ENCODE measurements around the gene ZNF526.

The ZNF526 gene, protein sequence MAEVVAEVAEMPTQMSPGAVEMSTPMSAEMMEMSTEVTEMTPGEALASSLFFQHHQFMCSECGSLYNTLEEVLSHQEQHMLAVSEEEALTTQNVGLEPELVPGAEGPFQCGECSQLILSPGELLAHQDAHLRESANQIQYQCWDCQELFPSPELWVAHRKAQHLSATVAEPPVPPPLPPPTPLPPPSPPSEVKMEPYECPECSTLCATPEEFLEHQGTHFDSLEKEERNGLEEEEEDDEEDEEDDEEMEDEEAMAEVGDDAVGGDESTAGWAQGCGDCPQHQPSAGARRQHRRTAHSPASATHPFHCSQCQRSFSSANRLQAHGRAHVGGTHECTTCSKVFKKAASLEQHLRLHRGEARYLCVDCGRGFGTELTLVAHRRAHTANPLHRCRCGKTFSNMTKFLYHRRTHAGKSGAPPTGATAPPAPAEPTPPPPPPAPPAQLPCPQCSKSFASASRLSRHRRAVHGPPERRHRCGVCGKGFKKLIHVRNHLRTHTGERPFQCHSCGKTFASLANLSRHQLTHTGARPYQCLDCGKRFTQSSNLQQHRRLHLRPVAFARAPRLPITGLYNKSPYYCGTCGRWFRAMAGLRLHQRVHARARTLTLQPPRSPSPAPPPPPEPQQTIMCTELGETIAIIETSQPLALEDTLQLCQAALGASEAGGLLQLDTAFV

DNA sequence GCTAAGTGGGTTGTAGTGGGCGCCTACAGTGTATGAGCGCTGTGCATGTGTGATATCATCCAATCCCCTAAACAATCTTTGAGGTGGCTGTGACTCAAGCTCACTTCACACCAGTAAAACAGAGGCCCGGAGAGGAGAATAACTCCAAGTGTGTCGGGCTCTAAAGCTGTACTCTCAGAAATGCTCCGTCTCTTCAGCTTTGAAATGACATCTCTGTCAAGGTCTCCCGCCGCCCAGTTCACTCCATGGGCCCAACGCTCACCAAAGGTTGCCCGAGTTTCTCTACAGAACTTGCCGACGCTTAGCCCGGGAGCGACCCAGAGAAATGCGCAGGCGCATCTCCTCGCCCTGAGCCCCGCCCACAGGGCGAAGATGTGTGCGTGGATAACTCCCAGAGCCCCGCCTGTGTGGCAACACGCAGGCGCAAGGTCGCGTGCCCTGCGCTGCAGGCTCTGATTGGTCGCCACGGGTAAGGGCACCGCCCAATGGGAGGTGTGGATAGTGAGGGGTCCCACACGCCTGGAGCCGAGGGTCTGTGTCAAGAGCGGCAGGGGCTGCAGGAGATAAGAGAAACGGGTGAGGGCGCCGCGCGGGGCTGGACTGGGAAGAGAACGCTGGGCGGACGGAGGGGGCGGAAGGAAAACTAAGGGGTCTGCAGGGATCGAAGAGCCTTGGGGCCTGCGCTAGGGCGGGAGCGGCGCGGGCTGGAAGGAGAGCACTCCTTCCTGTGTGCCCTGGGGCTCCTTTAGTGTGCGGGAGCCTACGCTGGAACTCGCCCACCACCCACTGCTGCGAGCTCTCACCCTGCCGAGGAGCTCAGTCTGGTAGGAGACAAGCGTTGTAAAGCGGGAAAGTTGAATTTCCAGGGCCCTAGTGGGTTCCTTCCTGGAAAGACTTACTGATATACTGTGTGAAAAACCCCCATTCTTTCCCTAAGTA is at the start of gene ZNF526:
Gene ZNF526 (plus strand): TSS at position 501 of the 939 bp plus-strand sequence. CDS start 4,092 bp downstream, outside the sequence.
- DNase-seq = peak; percentile 98

DNA sequence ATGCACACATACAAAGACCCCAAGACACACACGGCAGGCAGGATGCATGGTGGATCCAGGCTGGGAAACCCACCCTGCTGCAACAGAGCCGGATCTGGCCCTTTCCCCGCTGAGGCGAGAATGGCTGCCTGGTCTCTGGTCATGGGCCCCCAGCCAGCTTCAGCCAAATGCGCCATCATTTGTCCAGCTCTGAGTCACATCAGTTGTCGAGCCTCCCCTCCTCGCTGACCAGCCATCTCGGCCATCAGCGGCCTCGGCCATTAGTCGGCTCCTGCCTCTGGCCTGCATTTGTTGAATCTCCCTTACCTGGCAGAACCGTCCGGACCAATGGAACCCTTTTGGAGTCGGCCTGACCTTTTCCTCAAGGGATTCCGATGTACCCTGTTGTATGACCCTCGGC is 49.4 kb upstream of the ZNF526 start:
- no peak for DNase-seq

DNA sequence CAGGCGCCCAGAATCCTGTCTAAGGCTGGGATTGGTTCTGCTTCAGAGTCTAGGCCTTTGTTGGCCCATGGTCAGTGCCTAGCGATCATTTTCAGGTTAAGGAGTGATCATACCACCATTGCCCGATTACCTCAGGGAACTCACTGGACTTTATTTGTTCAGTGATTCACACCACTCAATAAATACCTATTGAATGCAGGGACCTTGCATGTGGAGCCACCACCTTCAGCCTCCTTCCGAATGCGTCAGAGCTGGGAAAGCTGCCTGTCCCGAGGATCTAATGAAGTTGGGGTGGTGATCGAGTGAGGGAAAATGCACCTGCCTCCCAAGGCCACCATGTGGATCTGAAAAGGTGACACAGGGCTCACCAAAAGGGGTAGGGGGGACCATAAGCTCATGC is 47.9 kb upstream of the ZNF526 start:
- no peak for DNase-seq

DNA sequence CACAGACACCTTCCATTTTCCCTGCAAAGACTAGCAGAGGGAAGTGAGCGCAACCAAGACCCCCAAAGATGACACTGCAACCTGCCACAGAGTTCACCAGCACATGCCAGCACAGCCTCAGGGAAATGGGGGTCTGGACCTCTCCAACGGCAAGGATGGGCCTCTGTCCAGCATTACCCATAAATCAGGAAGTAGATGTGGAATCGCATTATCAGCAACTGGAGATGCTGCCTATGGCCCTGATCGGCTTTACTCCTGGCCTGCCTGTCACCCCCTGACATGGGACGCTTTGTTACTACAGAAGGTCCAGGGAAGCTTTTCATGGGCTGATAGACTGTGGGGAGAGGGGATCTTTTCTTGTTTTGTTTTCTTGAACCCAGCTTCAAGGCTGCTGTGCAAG is 46.4 kb upstream of the ZNF526 start:
- no peak for DNase-seq

DNA sequence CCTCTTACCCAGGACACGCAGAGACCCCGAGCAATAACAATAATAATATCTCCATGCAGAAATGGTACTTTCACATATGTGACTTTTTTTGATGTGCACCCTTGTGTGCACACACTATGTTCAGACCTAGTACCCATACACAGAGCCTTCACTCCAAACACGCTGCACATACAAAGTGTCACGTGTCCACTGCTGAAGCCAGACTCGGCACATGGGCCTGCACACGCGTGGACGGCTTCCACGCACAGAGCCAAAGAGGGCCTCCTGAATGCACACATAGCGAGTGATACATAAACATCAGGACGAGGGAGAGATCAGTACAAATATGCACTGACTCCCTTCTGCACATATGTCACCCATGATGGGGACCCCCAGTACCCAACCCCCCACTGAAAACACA is 45.9 kb upstream of the ZNF526 start:
- DNase-seq = no peak

DNA sequence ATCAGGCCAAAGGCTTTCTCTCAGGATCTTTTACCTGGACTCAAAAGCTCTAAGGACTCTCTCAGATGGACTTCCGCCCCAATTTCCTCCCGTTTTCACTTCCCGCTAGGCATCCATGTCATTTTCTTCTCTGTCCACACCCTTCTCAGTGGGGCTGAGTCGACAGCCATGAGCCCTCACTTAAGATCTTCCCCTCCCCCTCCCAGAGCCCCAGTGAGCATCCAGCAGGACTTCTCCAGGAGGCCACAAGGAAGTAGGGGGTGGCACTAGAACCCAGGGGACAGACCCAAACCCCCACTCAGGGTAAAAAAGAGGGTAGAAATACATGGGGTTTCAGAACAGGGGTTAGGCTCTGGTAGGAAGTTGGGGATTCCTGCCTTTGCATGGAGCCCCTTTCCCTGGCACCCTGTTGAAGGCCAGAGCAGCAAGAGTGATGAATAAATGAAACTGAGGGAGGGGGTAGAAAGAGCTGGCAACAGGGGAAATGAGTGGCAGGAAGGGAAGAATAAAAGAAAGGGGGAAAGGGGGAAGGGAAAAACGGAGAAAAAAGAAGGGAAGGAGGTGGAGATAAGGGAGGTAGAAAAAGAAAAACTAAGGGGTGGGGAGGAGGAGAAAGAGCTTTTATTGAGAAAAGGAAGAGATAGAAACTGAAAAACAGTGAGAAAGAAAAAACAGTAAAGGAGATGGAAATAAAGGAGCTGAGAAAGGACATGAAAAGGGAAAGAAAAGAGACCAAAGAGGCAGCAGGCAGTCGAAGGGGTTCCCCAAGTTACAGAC is 45.0 kb upstream of the ZNF526 start:
- no peak for DNase-seq

DNA sequence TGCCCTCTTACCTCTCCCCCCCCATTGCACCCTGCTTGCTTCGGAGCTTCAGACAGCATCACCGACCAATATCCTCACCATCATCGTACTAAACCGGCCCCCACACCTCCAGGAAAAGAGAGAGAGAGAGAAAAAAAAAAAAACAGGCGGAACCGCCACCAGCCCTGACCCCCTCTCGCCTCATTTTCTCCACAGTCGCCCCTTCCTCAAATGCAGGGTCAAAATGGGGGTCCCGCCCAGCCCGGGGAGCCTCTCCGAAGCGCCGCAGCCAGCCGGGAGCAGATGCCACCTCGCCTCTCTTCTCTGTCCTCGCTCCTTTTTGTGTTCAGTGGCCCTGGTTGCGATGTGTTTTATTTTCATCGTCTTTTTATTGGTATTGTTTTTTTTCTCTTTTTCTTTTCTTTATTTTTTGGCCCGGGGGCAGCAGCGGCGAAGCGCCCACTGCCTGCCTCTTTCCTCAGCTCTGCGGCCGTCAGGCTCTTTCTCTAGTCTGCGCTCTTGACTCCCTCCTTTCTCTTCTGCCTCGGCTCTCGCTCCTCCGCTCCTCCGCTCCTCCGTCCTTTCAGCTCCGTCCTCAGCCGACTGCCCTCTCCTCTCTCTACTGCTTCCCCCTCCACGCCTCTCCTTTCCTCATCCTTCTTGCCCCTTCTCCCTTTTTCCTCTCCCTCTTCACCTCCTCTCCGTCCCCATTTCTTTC is 44.0 kb upstream of the ZNF526 start:
- DNase-seq = no peak

DNA sequence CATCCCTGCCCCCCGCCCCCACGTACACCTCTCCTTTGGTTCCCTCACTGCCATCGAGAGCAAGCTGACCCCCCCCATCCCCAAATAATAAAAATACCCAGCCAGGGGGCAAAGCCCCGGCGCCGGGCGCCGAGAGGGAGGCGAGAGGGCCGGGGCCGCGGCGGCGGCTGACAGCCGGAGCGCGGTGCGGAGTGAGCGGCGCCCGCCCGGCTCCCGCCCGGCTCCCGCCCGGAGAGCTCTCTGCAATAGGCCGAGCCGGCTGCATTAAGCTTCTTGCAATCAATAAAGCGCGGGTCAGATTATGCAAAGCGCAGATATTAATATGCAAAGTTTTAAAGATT is 43.5 kb upstream of the ZNF526 start:
- no peak for DNase-seq

DNA sequence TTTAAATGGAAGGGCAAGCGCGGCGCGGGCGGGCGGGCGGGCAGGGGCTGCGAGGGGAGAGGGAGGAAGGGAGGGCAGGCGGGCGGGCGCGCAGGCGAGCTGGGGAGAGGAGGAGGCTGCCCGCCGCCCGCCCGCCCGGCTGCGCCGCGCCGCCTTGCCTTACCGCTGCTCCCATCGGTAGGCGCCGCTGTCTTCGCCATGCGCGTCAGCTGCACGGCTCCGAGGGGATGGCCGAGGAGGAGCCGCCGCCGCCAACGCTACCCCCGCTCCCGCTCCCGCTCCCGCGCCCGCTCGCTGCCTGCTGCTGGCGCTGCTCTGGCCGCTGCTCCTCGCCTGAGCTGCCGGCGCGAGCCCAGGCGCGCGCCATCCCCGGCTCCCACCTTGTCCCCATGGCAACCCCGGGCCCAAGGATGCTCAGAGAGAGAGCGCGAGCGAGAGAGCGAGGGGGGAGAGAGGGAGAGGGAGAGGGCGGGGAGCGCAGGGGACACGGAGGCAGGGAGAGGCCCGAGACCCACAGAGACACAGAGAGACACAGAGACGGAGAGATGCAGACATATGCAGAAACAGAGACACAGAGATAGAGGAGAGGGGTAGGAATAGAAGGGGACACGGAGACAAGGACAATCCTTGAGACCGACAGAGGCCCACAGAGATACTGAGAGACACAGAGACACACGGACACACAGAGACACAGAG is 43.0 kb upstream of the ZNF526 start:
- DNase-seq = peak; percentile 82

DNA sequence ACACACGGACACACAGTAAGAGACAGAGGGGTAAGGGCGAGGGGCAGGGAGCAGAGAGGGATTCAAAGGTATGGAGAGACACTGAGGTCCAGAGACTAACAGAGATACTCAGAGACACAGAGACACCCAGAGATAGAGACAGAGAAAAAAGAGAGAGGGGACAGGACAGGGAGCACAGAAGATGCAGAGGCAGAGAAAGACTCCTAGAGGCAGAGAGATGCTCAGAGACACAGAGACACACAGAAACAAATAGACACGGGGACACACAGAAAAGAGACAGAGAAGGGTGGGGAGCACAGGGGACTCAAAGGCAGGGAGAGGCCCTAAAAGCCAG is 42.5 kb upstream of the ZNF526 start:
- no peak for DNase-seq

DNA sequence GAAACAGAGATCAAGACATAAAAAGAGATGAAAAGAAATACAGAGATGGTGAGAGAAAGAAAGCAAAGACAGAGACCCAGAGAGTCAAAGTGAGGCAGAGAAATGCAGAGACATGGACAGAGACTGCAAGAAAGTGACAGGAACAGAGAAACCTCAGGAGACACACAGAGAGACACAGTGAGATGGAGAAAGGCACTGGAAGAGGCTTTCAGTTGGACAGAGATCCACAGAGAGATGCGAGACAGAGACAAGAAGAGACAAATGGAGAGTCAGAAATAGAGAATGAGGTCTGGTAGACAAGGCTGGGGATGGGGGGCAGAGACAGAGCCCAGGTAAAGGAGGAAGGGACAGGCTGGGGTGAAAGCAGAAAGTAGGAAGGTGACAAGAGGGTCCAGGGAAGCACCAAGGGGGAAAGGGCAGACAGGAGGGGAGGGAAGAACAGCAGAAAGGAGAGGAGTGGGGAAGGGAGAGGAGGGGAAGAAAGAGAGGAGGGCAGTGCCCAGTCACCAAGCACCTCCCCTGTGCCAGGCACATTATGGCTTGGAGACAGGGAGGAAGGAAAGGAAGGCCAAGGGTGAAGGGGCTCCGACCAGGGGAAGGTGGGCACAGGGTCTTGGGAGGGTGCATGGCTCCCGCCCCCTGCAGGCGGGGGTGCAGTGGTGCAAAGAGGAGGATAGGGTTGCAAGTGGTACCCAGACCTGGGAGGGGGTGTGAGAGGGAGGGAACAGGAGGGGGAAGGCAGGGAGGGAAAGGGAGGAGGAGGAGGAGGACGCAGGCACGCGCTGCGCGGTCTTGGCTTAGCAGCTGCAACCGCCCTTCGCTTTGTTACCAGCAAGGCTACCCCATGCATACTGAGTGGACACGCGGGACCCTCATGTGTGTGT is 41.1 kb upstream of the ZNF526 start:
- DNase-seq = peak; percentile 32

DNA sequence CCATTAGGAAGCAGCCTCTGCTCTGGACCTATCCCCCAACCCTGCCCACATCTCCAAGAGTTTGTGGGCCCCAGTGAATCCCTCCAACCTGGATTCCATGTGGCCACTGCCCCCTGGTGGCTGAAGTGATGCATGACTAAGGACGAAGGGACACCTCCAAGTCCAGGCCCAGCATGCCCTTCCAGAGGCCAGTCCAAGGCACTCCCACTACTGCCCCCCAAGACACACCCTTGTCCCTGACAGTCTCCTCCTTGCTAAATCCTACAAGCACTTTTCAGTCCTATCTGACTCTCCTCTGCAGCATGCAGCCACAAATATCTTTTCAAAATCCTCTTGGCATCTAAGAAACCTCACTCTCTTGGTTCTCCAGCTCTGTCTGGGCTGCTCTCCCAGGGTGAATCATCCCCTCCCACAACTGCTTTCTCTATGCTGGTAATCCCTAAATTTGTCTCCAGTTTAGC is 35.7 kb upstream of the ZNF526 start:
- peak; percentile 80 for DNase-seq

DNA sequence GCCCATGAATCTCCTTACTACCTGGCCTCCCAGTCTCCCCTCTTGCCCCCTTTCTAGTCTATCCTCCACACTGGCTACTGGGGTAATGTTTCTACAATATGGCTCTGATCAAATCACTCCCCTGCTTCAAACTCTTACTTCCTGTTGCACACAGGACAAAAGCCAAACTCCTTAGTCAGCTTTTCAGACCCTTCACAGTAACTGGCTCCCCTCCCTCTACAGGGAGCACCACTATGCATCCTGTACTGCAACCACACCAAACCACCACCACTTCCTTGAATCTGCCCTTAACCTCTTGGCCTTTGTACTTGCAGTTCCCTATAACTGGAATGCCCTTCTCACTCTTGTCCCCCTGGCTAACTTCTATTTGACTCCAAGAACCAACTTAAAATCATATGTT is 34.8 kb upstream of the ZNF526 start:
- DNase-seq = no peak

DNA sequence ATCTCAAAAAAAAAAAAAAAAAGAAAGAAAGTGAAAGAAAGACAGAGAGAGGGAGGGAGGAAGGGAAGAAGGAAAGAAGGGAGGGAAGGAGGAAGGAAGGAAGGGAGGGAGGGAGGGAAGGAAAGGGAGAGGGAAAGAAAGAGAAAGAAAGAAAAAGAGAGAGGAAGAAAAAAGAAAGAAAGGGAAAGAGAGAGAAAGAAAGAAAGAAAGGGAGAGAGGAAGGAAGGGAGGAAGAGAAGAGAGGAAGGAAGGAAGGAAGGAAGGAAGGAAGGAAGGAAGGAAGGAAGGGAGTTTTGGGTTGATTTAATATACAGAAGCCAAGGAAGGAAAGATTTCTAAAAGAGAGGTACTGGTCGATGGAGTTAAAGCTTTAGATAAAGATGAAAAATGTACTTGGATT is 31.4 kb upstream of the ZNF526 start:
- no peak for DNase-seq

DNA sequence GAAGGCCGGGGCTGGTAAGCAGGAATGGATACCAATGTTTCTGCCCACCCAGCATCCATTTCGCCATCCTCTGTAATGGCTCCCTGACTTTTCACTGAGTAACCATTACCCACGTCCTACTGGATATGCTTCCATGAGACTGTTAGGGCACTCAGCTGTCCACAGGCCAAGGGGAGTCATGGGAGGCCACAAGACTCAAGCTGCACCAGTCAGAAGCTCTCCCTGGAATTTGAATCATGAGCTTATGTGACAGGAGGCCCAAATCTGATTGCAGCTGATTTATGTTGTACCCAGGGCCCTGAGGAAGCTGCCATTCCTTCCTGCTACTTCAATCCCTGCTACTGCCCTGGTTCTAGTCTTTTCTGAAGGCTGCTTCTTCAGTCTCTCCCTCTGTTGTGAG is 31.0 kb upstream of the ZNF526 start:
- DNase-seq = no peak

DNA sequence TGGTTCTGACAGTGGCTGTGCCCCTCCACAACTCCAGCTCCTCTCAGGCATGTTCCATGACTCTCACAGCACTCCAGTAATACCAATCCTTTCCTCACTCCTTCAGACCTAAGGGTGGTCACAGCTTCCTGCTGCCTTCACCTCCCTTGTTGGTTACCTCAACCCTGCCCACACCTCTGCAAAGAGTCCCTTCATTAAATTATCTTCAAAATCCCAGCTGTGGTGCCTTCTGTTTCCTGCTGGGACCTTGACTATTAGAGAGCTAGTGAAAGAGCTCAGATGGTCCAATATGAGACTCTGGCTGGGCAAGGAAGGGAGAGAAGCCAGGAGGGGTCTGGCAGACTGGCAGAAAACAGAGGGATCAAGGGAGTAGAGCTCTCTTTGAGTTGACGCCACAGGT is 28.8 kb upstream of the ZNF526 start:
- no peak for DNase-seq

DNA sequence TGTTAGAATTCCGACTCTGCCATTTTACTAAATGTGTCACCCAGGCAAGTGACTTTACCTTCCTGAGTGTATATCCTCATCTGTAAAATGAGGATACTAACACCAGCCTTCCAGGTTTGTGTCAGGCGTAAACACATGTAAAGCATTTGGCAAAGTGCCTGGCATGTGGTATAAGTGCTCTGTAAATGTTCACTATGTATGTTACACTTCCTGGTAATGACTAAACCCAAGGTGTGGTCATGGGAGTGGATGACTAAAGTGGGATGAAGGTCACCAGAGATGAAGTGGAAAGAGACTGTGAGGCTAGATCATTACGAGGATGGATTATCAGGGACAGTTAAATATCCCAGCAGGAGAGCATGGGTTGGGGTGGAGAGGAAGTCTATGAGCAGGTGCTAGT is 28.3 kb upstream of the ZNF526 start:
- peak; percentile 51 for DNase-seq

DNA sequence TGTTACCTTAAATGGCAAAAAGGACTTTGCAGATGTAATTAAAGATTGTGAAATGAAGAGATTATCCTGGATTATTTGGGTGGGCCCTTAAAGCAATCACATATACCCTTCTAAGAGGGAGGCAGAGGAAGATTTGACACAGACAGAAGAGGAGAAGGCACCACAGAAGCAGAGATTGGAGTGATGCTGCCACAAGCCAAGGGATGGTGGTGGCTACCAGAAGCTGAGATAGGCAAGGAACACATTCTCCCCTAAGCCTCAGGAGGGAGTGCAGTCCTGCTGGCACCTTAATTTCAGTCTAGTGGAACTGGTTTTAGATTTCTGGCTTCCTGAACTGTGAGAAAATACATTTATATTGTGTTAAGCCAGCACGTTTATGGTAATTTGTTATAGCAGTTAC is 26.8 kb upstream of the ZNF526 start:
- no peak for DNase-seq

DNA sequence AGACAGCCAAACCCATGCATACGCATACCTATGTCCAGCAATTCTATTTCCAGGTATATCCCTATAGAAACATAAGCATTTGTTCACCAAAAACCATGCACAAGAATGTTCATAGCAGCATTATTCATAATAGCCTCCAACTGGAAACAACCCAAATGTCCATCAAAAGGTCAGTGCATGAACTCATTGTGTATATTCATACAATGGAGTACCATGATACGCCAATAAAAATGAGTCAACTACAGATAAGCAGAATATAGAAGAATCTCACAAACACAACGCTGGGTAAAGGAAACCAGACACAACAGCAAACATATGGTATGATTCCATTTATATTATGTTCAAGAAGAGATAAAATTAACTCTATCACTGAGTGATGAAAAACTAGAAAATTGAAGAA is 26.4 kb upstream of the ZNF526 start:
- no peak for DNase-seq
